K562 (cell line): ENCODE measurements around the gene RBFOX1. TPM values are rescaled to one million over a fixed set of nuclear protein-coding genes. Genes with fewer than 3 reads are reported as not detected.
A peak's percentile ranks its signal among the peaks of the same experiment; 100 is the strongest.

Experiments
- ATAC-seq: fragments of 200-7000 bp; cut with Tn5 transposase; 3 replicates; pipeline ENCODE4 v1.9.1; 2020; ENCODE audit warnings: moderate library complexity
- BruUV-seq: library from RNA; stranded (reverse); fragments of 400-500 nt; replicated peaks from 2 replicates; lab custom pipeline; 2021; lab: Mats Ljungman, UMichigan
- CTCF ChIA-PET: fragments of 300-600 bp; formaldehyde crosslinking; extraction: SDS; loops from one replicate; lab custom pipeline; 2021; ENCODE audit warnings: low intra/inter-chr PET ratio; lab: Yijun Ruan, JAX
- POLR2A ChIA-PET: fragments of 300-600, 350-650 bp; sonication (Branson Sonifier 250); formaldehyde crosslinking; extraction: SDS; loops from one replicate; lab custom pipeline; 2021; ENCODE audit warnings: antibody characterized with exemption, inconsistent platforms; lab: Yijun Ruan, JAX
- DNase-seq, 4 experiments: peaks; one replicate each; pipeline versions ENCODE4 v3.0.0 to v3.0.0-alpha.2; 2011 to 2018; ENCODE audit warnings: low spot score in 3 of 4, mixed read lengths in 3 of 4; ENCODE audit errors: extremely low read depth in 1 of 4
- FAIRE-seq: peaks from 2 replicates; lab custom pipeline; 2011; peaks lifted over from hg19 to GRCh38; lab: Jason Lieb, UNC
- H2AFZ ChIP-seq: 2 replicates; pipeline ENCODE4 v1.6.0; 2011; ENCODE audit warnings: low read depth, low read length, control low read depth, inconsistent platforms
- H3K27ac ChIP-seq: fragments of 200-600 bp; 3 replicates; pipeline ENCODE4 v1.8.0; 2011; ENCODE audit warnings: low read depth, mild to moderate bottlenecking, control low read depth, inconsistent platforms, low read length, moderate library complexity, mixed read lengths; ENCODE audit errors: extremely low read depth
- H3K27me3 ChIP-seq, 2 experiments: fragments of 300-600 bp in 1 of 2; 2 replicates in 1 of 2; 3 replicates in 1 of 2; pipeline versions ENCODE4 v1.6.0 to v1.8.0; 2011; ENCODE audit warnings: inconsistent platforms in 2 of 2, low read length in 2 of 2, mild to moderate bottlenecking in 1 of 2, mixed read lengths in 1 of 2, moderate library complexity in 1 of 2; ENCODE audit not compliant: control insufficient read depth in 2 of 2, insufficient read depth in 2 of 2
- H3K36me3 ChIP-seq: fragments of 300-600 bp; 3 replicates; pipeline ENCODE4 v1.8.0; 2011; ENCODE audit warnings: mild to moderate bottlenecking, low read length, inconsistent platforms; ENCODE audit not compliant: control insufficient read depth, insufficient read depth
- H3K4me1 ChIP-seq, 2 experiments: fragments of 200-600 bp in 1 of 2; replicated peaks in 1 of 2; 2 replicates in 1 of 2; 3 replicates in 1 of 2; pipeline versions ENCODE4 v1.5.1 to v1.8.0; 2011; ENCODE audit warnings: inconsistent platforms in 2 of 2, low read length in 2 of 2, mild to moderate bottlenecking in 1 of 2, mixed read lengths in 1 of 2, moderate library complexity in 1 of 2; ENCODE audit not compliant: control insufficient read depth in 2 of 2, insufficient read depth in 2 of 2
- H3K4me2 ChIP-seq: 2 replicates; pipeline ENCODE4 v1.6.1; 2011; ENCODE audit warnings: low read length, control low read depth, inconsistent platforms, mixed read lengths; ENCODE audit not compliant: insufficient read depth
- H3K4me3 ChIP-seq: fragments of 200-600 bp; sonication (generic), shearing (Covaris generic); 2 replicates; pipeline ENCODE4 v1.5.1; 2016; ENCODE audit warnings: control low read depth, inconsistent platforms
- H3K79me2 ChIP-seq: fragments of 200-600 bp; 3 replicates; pipeline ENCODE4 v1.8.0; 2011; ENCODE audit warnings: low read length, inconsistent platforms; ENCODE audit not compliant: control insufficient read depth, insufficient read depth
- H3K9ac ChIP-seq, 2 experiments: 2 replicates each; pipeline versions ENCODE4 v1.6.0 to v1.6.1; 2011; ENCODE audit warnings: low read depth in 2 of 2, low read length in 2 of 2, control low read depth in 1 of 2, inconsistent platforms in 1 of 2, mild to moderate bottlenecking in 1 of 2, mixed read lengths in 1 of 2; ENCODE audit not compliant: insufficient read depth in 1 of 2
- H3K9me1 ChIP-seq: one replicate; pipeline ENCODE4 v1.6.0; 2011; ENCODE audit warnings: inconsistent platforms, mild to moderate bottlenecking, low read length, moderate library complexity; ENCODE audit not compliant: control insufficient read depth, insufficient read depth
- H3K9me3 ChIP-seq: replicated peaks from 2 replicates; pipeline ENCODE4 v1.5.1; 2011; ENCODE audit warnings: low read depth, low read length, inconsistent platforms; ENCODE audit not compliant: control insufficient read depth, insufficient read depth
- H4K20me1 ChIP-seq: replicated peaks from 2 replicates; pipeline ENCODE4 v1.6.1; 2011; ENCODE audit warnings: low read length, inconsistent platforms, mixed read lengths; ENCODE audit not compliant: control insufficient read depth, insufficient read depth
- C11orf30 ChIP-seq: fragments of 450-650 bp; IDR thresholded peaks from 2 replicates; pipeline ENCODE4 v1.6.1; 2016; ENCODE audit warnings: low read depth, mild to moderate bottlenecking
- JUNB ChIP-seq: fragments of 450-650 bp; formaldehyde crosslinking; conservative IDR thresholded peaks from 2 replicates; pipeline ENCODE4 v1.4.0; 2020; ENCODE audit warnings: mild to moderate bottlenecking
- MAFF ChIP-seq: IDR thresholded peaks from 2 replicates; pipeline ENCODE4 v1.6.1; 2012; ENCODE audit warnings: low read length, improper control_type of control experiment
- MAFK ChIP-seq: IDR thresholded peaks from 2 replicates; pipeline ENCODE4 v1.6.1; 2011; ENCODE audit warnings: low read length, improper control_type of control experiment
- NCOA1 ChIP-seq: fragments of 450-650 bp; IDR thresholded peaks from 2 replicates; pipeline ENCODE4 v1.6.1; 2016; ENCODE audit warnings: low read depth
- PHB2 ChIP-seq: fragments of 450-650 bp; IDR thresholded peaks from 2 replicates; pipeline ENCODE4 v1.6.1; 2017; ENCODE audit warnings: low read depth
- POLR2G ChIP-seq: fragments of 200-400 bp; formaldehyde crosslinking; IDR thresholded peaks from 2 replicates; pipeline ENCODE4 v1.6.1; 2017; ENCODE audit warnings: low read depth, mild to moderate bottlenecking, antibody characterized with exemption, low read length, moderate library complexity
- PPARD ChIP-seq: fragments of 250-450 bp; sonication (Bioruptor Pico); IDR thresholded peaks from 2 replicates; pipeline ENCODE4 v1.8.0; 2022; ENCODE audit warnings: inconsistent platforms, mild to moderate bottlenecking, moderate library complexity
- ZC3H4 ChIP-seq: sonication (generic); formaldehyde crosslinking; IDR thresholded peaks from 2 replicates; pipeline ENCODE4 v1.9.0; 2021; ENCODE audit warnings: missing genetic modification reagents, borderline replicate concordance
- ZFPM2 ChIP-seq: fragments of 250-450 bp; sonication (Bioruptor Pico); IDR thresholded peaks from 2 replicates; pipeline ENCODE4 v1.5.1; 2022; ENCODE audit warnings: mild to moderate bottlenecking
- ZNF707 ChIP-seq: fragments of 250-450 bp; sonication (Bioruptor Pico); conservative IDR thresholded peaks from 2 replicates; pipeline ENCODE4 v1.8.0; 2022; ENCODE audit warnings: inconsistent platforms, mild to moderate bottlenecking, moderate library complexity
- WGBS: fragments of 100-300 bp; shearing (Covaris generic); methylation state at CpG from one replicate; pipeline ENCODE4 v1.1.6; 2016; ENCODE audit warnings: low coverage, mixed read lengths; ENCODE audit not compliant: insufficient coverage; ENCODE audit errors: missing lambda C conversion rate; 5-methylcytosine and 5-hydroxymethylcytosine counted together
- in situ Hi-C: fragments of 300-500 bp; cut with MboI; formaldehyde crosslinking; loops from 4 replicates; pipeline ENCODE4 v1.15.0; 2018; ENCODE audit warnings: inconsistent platforms, mixed read lengths
- intact Hi-C: fragments of 100-400 bp; cut with micrococcal nuclease; formaldehyde crosslinking; loops from 2 replicates; pipeline ENCODE4 v1.14.2; 2022
- polyA plus RNA-seq, 8 experiments: library from polyadenylated mRNA; depleted of rRNA in 4 of 8; stranded (reverse) in 5 of 8; unstranded in 3 of 8; fragments of >200 nt; fragmentation: Nextera tagmentation in 2 of 8; fragmentation: Illumina TruSeq in 1 of 8; extraction: Ambion mirVana in 2 of 8; extraction: Trizol in 1 of 8; gene quantifications; 2 replicates each; pipeline versions ENCODE4 v1.2.1 to v1.2.3, GENCODE V29; 2011 to 2014; ENCODE audit warnings: inconsistent platforms in 1 of 8, missing spikeins in 1 of 8
- total RNA-seq, 7 experiments: library from RNA; depleted of rRNA in 6 of 7; stranded (reverse); fragments of >200 nt in 6 of 7; fragmentation: Illumina TruSeq in 2 of 7; extraction: Trizol in 2 of 7; gene quantifications; 2 replicates each; pipeline versions ENCODE4 v1.2.1 to v1.2.3, GENCODE V29; 2011 to 2021; ENCODE audit warnings: low replicate concordance in 1 of 7
- TF ChIP-seq, protein P1 (sequence below), 2 experiments: fragments of 450-650 bp in 1 of 2; IDR thresholded peaks; 2 replicates each; pipeline ENCODE4 v1.6.1; 2011 to 2017; ENCODE audit warnings: low read depth in 2 of 2, antibody characterized with exemption in 1 of 2, borderline replicate concordance in 1 of 2, low read length in 1 of 2, mild to moderate bottlenecking in 1 of 2, mixed read lengths in 1 of 2; ENCODE audit not compliant: control insufficient read depth in 1 of 2
- TF ChIP-seq, protein P2 (sequence below): fragments of 250-450 bp; sonication (Bioruptor Pico); IDR thresholded peaks from 2 replicates; pipeline ENCODE4 v1.5.0; 2021
- TF ChIP-seq, protein P3 (sequence below): fragments of 450-650 bp; IDR thresholded peaks from 2 replicates; pipeline ENCODE4 v1.6.1; 2014; ENCODE audit warnings: low read depth, mild to moderate bottlenecking, moderate library complexity, borderline replicate concordance
- TF ChIP-seq, protein P4 (sequence below): sonication (generic); formaldehyde crosslinking; IDR thresholded peaks from 2 replicates; pipeline ENCODE4 v1.8.1; 2023; ENCODE audit warnings: mild to moderate bottlenecking, missing genetic modification reagents

Gene RBFOX1
- total and polyA plus RNA-seq, 9 of the 15 experiments (the other 6 are each of a cell fraction or from before 2014, with no cell fraction given), result 0.03 TPM; not detected in 8

DNA sequence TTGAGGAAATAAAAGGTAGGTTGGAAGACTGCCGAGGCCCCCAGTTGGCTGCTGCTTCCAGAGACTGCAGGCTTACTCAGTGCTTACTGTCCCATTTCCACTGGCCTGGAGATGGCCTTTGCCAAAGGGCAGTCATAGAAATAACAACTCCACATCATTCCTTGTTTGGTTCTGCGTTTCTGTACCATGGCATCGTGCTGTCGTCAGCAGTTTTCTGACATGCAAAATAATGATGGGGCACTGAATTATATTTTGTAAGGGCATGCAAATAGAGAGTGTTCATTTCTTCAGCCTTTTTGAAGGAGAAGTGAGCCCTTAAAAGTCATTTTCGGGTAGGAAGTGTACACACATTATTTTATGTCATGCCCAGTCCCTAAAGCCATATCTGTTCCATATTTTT lies 88.9 kb downstream of the RBFOX1 start:
- BruUV-seq, result no TSS peak
- H3K9me3 ChIP-seq, result no peaks in the 10 kb centered on the region

More for the DNA sequence above, 88.9 kb downstream of the RBFOX1 start:
- Histone ChIP-seq H3K36me3 (no peaks in the 10 kb centered on the region), H3K9me1 (no peaks in the 10 kb centered on the region), H4K20me1 (no peaks in the 10 kb centered on the region), H3K4me1 (no peaks in the 10 kb centered on the region), H3K4me3 (no peak overlapping the region), H3K27me3 (peaks cover 4 to 20% of the 10 kb centered on the region in 2 experiments; a peak in 4 of 5 replicates), H3K27ac (no peak overlapping the region), H3K79me2 (no peaks in the 10 kb centered on the region), H2AFZ (no peak overlapping the region), H3K4me2 (no peak overlapping the region), H3K9ac (no peak overlapping the region)
- in situ Hi-C loops, result no loop called here
- intact Hi-C loops, result no loop called here
- no peak for DNase-seq
- ChIA-PET POLR2A (no interaction called here), CTCF (no interaction called here)
- 0% methylated on average over 5 of the region's 5 CpGs for WGBS
- FAIRE-seq, result no peak
- no peak for ATAC-seq
- no peak for TF ChIP-seq NCOA1
- TF ChIP-seq POLR2G, result no peak
- TF ChIP-seq ZC3H4 (CRISPR knock-in tag), result no peak
- TF ChIP-seq, protein P1, sequence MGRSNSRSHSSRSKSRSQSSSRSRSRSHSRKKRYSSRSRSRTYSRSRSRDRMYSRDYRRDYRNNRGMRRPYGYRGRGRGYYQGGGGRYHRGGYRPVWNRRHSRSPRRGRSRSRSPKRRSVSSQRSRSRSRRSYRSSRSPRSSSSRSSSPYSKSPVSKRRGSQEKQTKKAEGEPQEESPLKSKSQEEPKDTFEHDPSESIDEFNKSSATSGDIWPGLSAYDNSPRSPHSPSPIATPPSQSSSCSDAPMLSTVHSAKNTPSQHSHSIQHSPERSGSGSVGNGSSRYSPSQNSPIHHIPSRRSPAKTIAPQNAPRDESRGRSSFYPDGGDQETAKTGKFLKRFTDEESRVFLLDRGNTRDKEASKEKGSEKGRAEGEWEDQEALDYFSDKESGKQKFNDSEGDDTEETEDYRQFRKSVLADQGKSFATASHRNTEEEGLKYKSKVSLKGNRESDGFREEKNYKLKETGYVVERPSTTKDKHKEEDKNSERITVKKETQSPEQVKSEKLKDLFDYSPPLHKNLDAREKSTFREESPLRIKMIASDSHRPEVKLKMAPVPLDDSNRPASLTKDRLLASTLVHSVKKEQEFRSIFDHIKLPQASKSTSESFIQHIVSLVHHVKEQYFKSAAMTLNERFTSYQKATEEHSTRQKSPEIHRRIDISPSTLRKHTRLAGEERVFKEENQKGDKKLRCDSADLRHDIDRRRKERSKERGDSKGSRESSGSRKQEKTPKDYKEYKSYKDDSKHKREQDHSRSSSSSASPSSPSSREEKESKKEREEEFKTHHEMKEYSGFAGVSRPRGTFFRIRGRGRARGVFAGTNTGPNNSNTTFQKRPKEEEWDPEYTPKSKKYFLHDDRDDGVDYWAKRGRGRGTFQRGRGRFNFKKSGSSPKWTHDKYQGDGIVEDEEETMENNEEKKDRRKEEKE (IDR thresholded peaks at IDR 0.05; ENCODE audit: borderline replicate concordance in 1 of 2, control insufficient read depth in 1 of 2, low read depth in 2 of 2, low read length in 1 of 2), result no peak
- TF ChIP-seq ZFPM2 (CRISPR knock-in tag), result no peak
- peak; percentile 53; the same call in 1 of the 2 replicates for TF ChIP-seq MAFK
- peak; percentile 29; the same call in 1 of the 2 replicates for TF ChIP-seq MAFF
- TF ChIP-seq, protein P2, sequence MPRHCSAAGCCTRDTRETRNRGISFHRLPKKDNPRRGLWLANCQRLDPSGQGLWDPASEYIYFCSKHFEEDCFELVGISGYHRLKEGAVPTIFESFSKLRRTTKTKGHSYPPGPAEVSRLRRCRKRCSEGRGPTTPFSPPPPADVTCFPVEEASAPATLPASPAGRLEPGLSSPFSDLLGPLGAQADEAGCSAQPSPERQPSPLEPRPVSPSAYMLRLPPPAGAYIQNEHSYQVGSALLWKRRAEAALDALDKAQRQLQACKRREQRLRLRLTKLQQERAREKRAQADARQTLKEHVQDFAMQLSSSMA (CRISPR knock-in tag), result no peak
- TF ChIP-seq JUNB, result no peak
- TF ChIP-seq, protein P3, sequence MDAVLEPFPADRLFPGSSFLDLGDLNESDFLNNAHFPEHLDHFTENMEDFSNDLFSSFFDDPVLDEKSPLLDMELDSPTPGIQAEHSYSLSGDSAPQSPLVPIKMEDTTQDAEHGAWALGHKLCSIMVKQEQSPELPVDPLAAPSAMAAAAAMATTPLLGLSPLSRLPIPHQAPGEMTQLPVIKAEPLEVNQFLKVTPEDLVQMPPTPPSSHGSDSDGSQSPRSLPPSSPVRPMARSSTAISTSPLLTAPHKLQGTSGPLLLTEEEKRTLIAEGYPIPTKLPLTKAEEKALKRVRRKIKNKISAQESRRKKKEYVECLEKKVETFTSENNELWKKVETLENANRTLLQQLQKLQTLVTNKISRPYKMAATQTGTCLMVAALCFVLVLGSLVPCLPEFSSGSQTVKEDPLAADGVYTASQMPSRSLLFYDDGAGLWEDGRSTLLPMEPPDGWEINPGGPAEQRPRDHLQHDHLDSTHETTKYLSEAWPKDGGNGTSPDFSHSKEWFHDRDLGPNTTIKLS, result no peak
- peak; percentile 15; the same call in 1 of the 2 replicates for TF ChIP-seq C11orf30
- TF ChIP-seq ZNF707 (CRISPR knock-in tag), result no peak
- TF ChIP-seq PHB2, result no peak
- TF ChIP-seq, protein P4, sequence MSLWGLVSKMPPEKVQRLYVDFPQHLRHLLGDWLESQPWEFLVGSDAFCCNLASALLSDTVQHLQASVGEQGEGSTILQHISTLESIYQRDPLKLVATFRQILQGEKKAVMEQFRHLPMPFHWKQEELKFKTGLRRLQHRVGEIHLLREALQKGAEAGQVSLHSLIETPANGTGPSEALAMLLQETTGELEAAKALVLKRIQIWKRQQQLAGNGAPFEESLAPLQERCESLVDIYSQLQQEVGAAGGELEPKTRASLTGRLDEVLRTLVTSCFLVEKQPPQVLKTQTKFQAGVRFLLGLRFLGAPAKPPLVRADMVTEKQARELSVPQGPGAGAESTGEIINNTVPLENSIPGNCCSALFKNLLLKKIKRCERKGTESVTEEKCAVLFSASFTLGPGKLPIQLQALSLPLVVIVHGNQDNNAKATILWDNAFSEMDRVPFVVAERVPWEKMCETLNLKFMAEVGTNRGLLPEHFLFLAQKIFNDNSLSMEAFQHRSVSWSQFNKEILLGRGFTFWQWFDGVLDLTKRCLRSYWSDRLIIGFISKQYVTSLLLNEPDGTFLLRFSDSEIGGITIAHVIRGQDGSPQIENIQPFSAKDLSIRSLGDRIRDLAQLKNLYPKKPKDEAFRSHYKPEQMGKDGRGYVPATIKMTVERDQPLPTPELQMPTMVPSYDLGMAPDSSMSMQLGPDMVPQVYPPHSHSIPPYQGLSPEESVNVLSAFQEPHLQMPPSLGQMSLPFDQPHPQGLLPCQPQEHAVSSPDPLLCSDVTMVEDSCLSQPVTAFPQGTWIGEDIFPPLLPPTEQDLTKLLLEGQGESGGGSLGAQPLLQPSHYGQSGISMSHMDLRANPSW (CRISPR knock-in tag), result no peak
- TF ChIP-seq PPARD (CRISPR knock-in tag), result no peak
